IMR-90 (cell line): Measurements from ENCODE around the gene DNAJC7. TPM values are rescaled to one million over a fixed set of nuclear protein-coding genes. Genes with fewer than 3 reads are reported as not detected.

ENCODE experiments used
- ATAC-seq: fragments of 200-7000 bp; cut with Tn5 transposase; 2 replicates; pipeline ENCODE4 v1.9.1; 2020; ENCODE audit warnings: low read depth, mild to moderate bottlenecking, moderate library complexity
- BruUV-seq: library from RNA; stranded (reverse); fragments of 400-500 nt; replicated peaks from 2 replicates; lab custom pipeline; 2021; lab: Mats Ljungman, UMichigan
- CTCF ChIA-PET: fragments of 300-600 bp; formaldehyde crosslinking; extraction: SDS; loops from one replicate; lab custom pipeline; 2021; ENCODE audit warnings: antibody characterized with exemption; lab: Yijun Ruan, JAX
- POLR2A ChIA-PET: fragments of 300-600 bp; sonication (Branson Sonifier 250); formaldehyde crosslinking; loops from one replicate; lab custom pipeline; 2022; ENCODE audit warnings: antibody characterized with exemption; ENCODE audit not compliant: unreplicated experiment; lab: Charles Lee
- DNase-seq: peaks from one replicate; pipeline ENCODE4 v3.0.0; 2013
- H2AFZ ChIP-seq: replicated peaks from 2 replicates; pipeline ENCODE3; 2013; ENCODE audit warnings: low read length, mild to moderate bottlenecking; ENCODE audit not compliant: poor library complexity
- H2AK5ac ChIP-seq: 2 replicates; pipeline ENCODE4 v1.6.1; 2013; ENCODE audit warnings: low read depth, low read length, inconsistent platforms
- H2AK9ac ChIP-seq: replicated peaks from 2 replicates; pipeline ENCODE3; 2013; ENCODE audit warnings: mild to moderate bottlenecking, low read depth, low read length, moderate library complexity; ENCODE audit not compliant: poor library complexity
- H2BK120ac ChIP-seq: 2 replicates; pipeline ENCODE4 v1.6.1; 2013; ENCODE audit warnings: low read depth, low read length, inconsistent platforms
- H2BK15ac ChIP-seq: 3 replicates; pipeline ENCODE4 v1.6.1; 2013; ENCODE audit warnings: low read depth, low read length, inconsistent platforms
- H2BK20ac ChIP-seq: 2 replicates; pipeline ENCODE4 v1.6.1; 2013; ENCODE audit warnings: low read depth, mild to moderate bottlenecking, inconsistent platforms, low read length, moderate library complexity
- H2BK5ac ChIP-seq: 2 replicates; pipeline ENCODE4 v1.6.1; 2013; ENCODE audit warnings: mild to moderate bottlenecking, low read depth, low read length, inconsistent platforms; ENCODE audit not compliant: poor library complexity, severe bottlenecking
- H3K14ac ChIP-seq: replicated peaks from 2 replicates; pipeline ENCODE4 v1.6.1; 2013; ENCODE audit warnings: low read depth, low read length, inconsistent platforms
- H3K18ac ChIP-seq: 2 replicates; pipeline ENCODE4 v1.6.1; 2013; ENCODE audit warnings: low read depth, low read length, control low read depth
- H3K23ac ChIP-seq: 2 replicates; pipeline ENCODE4 v1.6.1; 2013; ENCODE audit warnings: low read depth, low read length, inconsistent platforms
- H3K27ac ChIP-seq: 2 replicates; pipeline ENCODE4 v1.5.1; 2013; ENCODE audit warnings: mild to moderate bottlenecking, control low read depth, low read length; ENCODE audit not compliant: insufficient read depth
- H3K27me3 ChIP-seq: 2 replicates; pipeline ENCODE4 v1.6.1; 2013; ENCODE audit warnings: low read length; ENCODE audit not compliant: control insufficient read depth, insufficient read depth
- H3K36me3 ChIP-seq: 2 replicates; pipeline ENCODE4 v1.6.1; 2013; ENCODE audit warnings: low read length, mixed read lengths; ENCODE audit not compliant: control insufficient read depth, insufficient read depth
- H3K4ac ChIP-seq: 2 replicates; pipeline ENCODE4 v1.6.1; 2013; ENCODE audit warnings: low read depth, low read length, inconsistent platforms
- H3K4me1 ChIP-seq: 2 replicates; pipeline ENCODE4 v1.6.1; 2013; ENCODE audit warnings: low read length, mixed read lengths; ENCODE audit not compliant: control insufficient read depth, insufficient read depth
- H3K4me2 ChIP-seq: 2 replicates; pipeline ENCODE4 v1.6.1; 2013; ENCODE audit warnings: low read depth, mild to moderate bottlenecking, control low read depth, low read length, moderate library complexity
- H3K4me3 ChIP-seq: 2 replicates; pipeline ENCODE4 v1.5.1; 2013; ENCODE audit warnings: low read depth, mild to moderate bottlenecking, control low read depth, low read length, moderate library complexity; ENCODE audit not compliant: insufficient read depth
- H3K56ac ChIP-seq: 2 replicates; pipeline ENCODE4 v1.6.1; 2013; ENCODE audit warnings: low read length, inconsistent platforms; ENCODE audit not compliant: insufficient read depth; ENCODE audit errors: extremely low read depth
- H3K79me1 ChIP-seq, 2 experiments: 2 replicates each; pipeline ENCODE4 v1.6.1; 2013; ENCODE audit warnings: low read length in 2 of 2, inconsistent platforms in 1 of 2, low read depth in 1 of 2
- H3K9ac ChIP-seq: 2 replicates; pipeline ENCODE4 v1.6.1; 2013; ENCODE audit warnings: low read depth, low read length, control low read depth
- H3K9me1 ChIP-seq: 2 replicates; pipeline ENCODE4 v1.6.1; 2013; ENCODE audit warnings: low read length, inconsistent platforms; ENCODE audit not compliant: insufficient read depth
- H3K9me3 ChIP-seq: 2 replicates; pipeline ENCODE4 v1.6.1; 2013; ENCODE audit warnings: low read length; ENCODE audit not compliant: control insufficient read depth, insufficient read depth
- H4K20me1 ChIP-seq: 2 replicates; pipeline ENCODE4 v1.6.1; 2013; ENCODE audit warnings: low read length, inconsistent platforms; ENCODE audit not compliant: insufficient read depth
- H4K5ac ChIP-seq: 2 replicates; pipeline ENCODE4 v1.6.1; 2013; ENCODE audit warnings: mild to moderate bottlenecking, low read depth, low read length, control low read depth
- H4K8ac ChIP-seq, 2 experiments: 2 replicates each; pipeline ENCODE4 v1.6.1; 2013; ENCODE audit warnings: low read depth in 2 of 2, low read length in 2 of 2, control low read depth in 1 of 2, inconsistent platforms in 1 of 2
- H4K91ac ChIP-seq: 2 replicates; pipeline ENCODE4 v1.6.1; 2013; ENCODE audit warnings: low read depth, low read length, inconsistent platforms; ENCODE audit not compliant: insufficient read depth
- BHLHE40 ChIP-seq: fragments of 150-350 bp; IDR thresholded peaks from 2 replicates; pipeline ENCODE4 v1.6.1; 2016; ENCODE audit warnings: mild to moderate bottlenecking, low read depth, low read length
- CEBPB ChIP-seq: IDR thresholded peaks from 2 replicates; pipeline ENCODE4 v1.6.1; 2012; ENCODE audit warnings: low read depth, low read length, improper control_type of control experiment
- CHD1 ChIP-seq: IDR thresholded peaks from 2 replicates; pipeline ENCODE4 v1.6.1; 2012; ENCODE audit warnings: low read depth, low read length, improper control_type of control experiment
- CTCF ChIP-seq: conservative IDR thresholded peaks from 2 replicates; pipeline ENCODE4 v1.5.1; 2012; ENCODE audit warnings: mild to moderate bottlenecking, low read depth, low read length, improper control_type of control experiment
- ELK1 ChIP-seq: fragments of 150-350 bp; IDR thresholded peaks from 2 replicates; pipeline ENCODE4 v1.6.1; 2016; ENCODE audit warnings: low read depth, mild to moderate bottlenecking, low read length, moderate library complexity, borderline replicate concordance
- FOS ChIP-seq: fragments of 150-350 bp; IDR thresholded peaks from 2 replicates; pipeline ENCODE4 v1.6.1; 2016; ENCODE audit warnings: low read depth, low read length
- MAFK ChIP-seq: IDR thresholded peaks from 2 replicates; pipeline ENCODE4 v1.6.1; 2012; ENCODE audit warnings: low read depth, low read length, improper control_type of control experiment
- MAZ ChIP-seq: IDR thresholded peaks from 2 replicates; pipeline ENCODE4 v1.6.1; 2012; ENCODE audit warnings: low read depth, mild to moderate bottlenecking, low read length, improper control_type of control experiment, moderate library complexity, borderline replicate concordance
- MXI1 ChIP-seq: IDR thresholded peaks from 2 replicates; pipeline ENCODE4 v1.6.1; 2012; ENCODE audit warnings: low read depth, mild to moderate bottlenecking, low read length, moderate library complexity, borderline replicate concordance
- NFE2L2 ChIP-seq: fragments of 150-350 bp; IDR thresholded peaks from 2 replicates; pipeline ENCODE4 v1.6.1; 2016; ENCODE audit warnings: low read depth, mild to moderate bottlenecking, low read length
- POLR2A ChIP-seq: IDR thresholded peaks from 2 replicates; pipeline ENCODE4 v1.6.1; 2012; ENCODE audit warnings: mild to moderate bottlenecking, low read depth, low read length
- RAD21 ChIP-seq: IDR thresholded peaks from 2 replicates; pipeline ENCODE4 v1.6.1; 2012; ENCODE audit warnings: low read length, improper control_type of control experiment
- RCOR1 ChIP-seq: IDR thresholded peaks from 2 replicates; pipeline ENCODE4 v1.6.1; 2012; ENCODE audit warnings: mild to moderate bottlenecking, low read length, improper control_type of control experiment; ENCODE audit not compliant: insufficient replicate concordance
- RFX5 ChIP-seq: IDR thresholded peaks from 2 replicates; pipeline ENCODE4 v1.8.0; 2012; ENCODE audit warnings: low read depth, mild to moderate bottlenecking, low read length, moderate library complexity
- WGBS, 2 experiments: methylation state at CpG; one replicate each; pipeline versions ENCODE4 v1.1.5 to v1.1.7; 2013; ENCODE audit warnings: missing lambda C conversion rate in 2 of 2; ENCODE audit not compliant: insufficient read length in 1 of 2; ENCODE audit errors: extremely low coverage in 2 of 2; 5-methylcytosine and 5-hydroxymethylcytosine counted together
- dilution Hi-C: fragments of 300-500 bp; cut with HindIII; formaldehyde crosslinking; loops from one replicate; pipeline ENCODE4 v1.14.3; 2018; ENCODE audit warnings: low sequenced_read_pairs; ENCODE audit not compliant: unreplicated experiment
- in situ Hi-C: fragments of 300-500 bp; cut with MboI; formaldehyde crosslinking; loops from 3 replicates; pipeline ENCODE4 v1.14.3; 2019; ENCODE audit warnings: low sequenced_read_pairs, inconsistent platforms, mixed read lengths
- intact Hi-C: fragments of 100-400 bp; cut with micrococcal nuclease; formaldehyde crosslinking; loops from 2 replicates; pipeline ENCODE4 v1.10.0; 2022
- polyA plus RNA-seq, 3 experiments: library from polyadenylated mRNA; depleted of rRNA; stranded (reverse); fragments of >200 nt; gene quantifications; 2 replicates each; pipeline ENCODE4 v1.2.3, GENCODE V29; 2012; ENCODE audit warnings: low replicate concordance in 1 of 3
- total RNA-seq: library from RNA; depleted of rRNA; stranded (reverse); fragments of >200 nt; gene quantifications from 2 replicates; pipeline ENCODE4 v1.2.3, GENCODE V29; 2012

The DNAJC7 gene
- total and polyA plus RNA-seq, 2 of the 4 experiments (the other 2 are of a cell fraction) = 49.3 to 71.7 TPM

- WGBS, 2 experiments = no CpG with 5 or more reads among the region's 5 CpGs
Observed at GRCh38 chr17:42061646-42062487, 44.6 kb upstream of the DNAJC7 start.

More at GRCh38 chr17:42061646-42062487, 44.6 kb upstream of the DNAJC7 start:
- Histone ChIP-seq H3K36me3 (no peaks in the 10 kb centered on the region), H3K4me3 (no peak overlapping the region), H2BK15ac (no peak overlapping the region), H4K8ac (no peak overlapping the region), H2BK120ac (no peak overlapping the region), H2BK20ac (no peak overlapping the region), H2AK5ac (no peak overlapping the region), H3K4ac (no peak overlapping the region), H4K91ac (no peak overlapping the region), H4K20me1 (no peaks in the 10 kb centered on the region), H3K9ac (no peak overlapping the region), H2BK5ac (no peak overlapping the region), H3K79me1 (no peaks in the 10 kb centered on the region), H3K4me1 (no peaks in the 10 kb centered on the region), H3K18ac (no peak overlapping the region), H3K23ac (no peak overlapping the region), H3K56ac (no peak overlapping the region), H4K5ac (no peak overlapping the region), H2AK9ac (no peak overlapping the region), H3K4me2 (no peak overlapping the region), H3K27me3 (peaks cover 48% of the 10 kb centered on the region), H3K14ac (no peak overlapping the region), H3K9me1 (no peaks in the 10 kb centered on the region), H3K27ac (no peak overlapping the region), H2AFZ (no peak overlapping the region), H3K9me3 (no peaks in the 10 kb centered on the region)
- ATAC-seq (no peak), DNase-seq (no peak)
- CTCF ChIA-PET = no interaction called here
- dilution Hi-C loops (no loop called here), in situ Hi-C loops (no loop called here), intact Hi-C loops (no loop called here)
- BruUV-seq = no TSS peak
- TF ChIP-seq CEBPB (no peak), RFX5 (no peak), CHD1 (no peak), CTCF (no peak), RCOR1 (no peak), POLR2A (no peak), ELK1 (no peak), MAZ (no peak), RAD21 (no peak), NFE2L2 (no peak), BHLHE40 (no peak), MXI1 (no peak), MAFK (no peak), FOS (no peak)
- POLR2A ChIA-PET = no interaction called here
